Measurements from ENCODE around the gene FAM180B. TPM values are rescaled to one million over a fixed set of nuclear protein-coding genes. Genes with fewer than 3 reads are reported as not detected.

Gene FAM180B
- polyA plus RNA-seq, 1 experiment = not detected

DNA sequence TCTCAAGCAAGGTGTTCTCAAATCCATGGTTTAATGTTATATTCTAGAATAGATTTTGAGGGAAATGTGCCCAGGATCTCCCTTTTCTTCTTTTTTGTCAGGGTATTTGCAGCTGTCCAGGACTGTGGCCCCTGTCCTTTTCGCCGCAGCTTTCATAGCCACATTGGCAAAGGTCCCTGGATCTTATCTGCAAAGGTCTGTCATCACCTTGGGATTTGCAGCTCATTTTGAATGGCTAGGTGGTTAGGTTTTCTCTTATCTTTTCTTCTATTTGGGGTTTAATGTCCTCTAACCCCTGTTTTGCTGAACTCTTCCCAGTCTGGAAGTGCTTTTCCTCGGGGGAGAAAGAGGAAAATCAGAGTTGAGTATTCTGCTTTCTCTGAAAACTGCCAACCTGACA is 19.4 kb downstream of the FAM180B start:
- DNase-seq (ENCODE audit: low read depth, low spot score) = no peak
- CTCF ChIA-PET = interaction anchor here (2.0 kb wide), 1 partner anchor 12 kb away, joined by 13 read pairs; no protein-coding TSS in a partner anchor
- H3K4me3 ChIP-seq (ENCODE audit: low read depth, low read length) = no peak overlapping the region

DNA sequence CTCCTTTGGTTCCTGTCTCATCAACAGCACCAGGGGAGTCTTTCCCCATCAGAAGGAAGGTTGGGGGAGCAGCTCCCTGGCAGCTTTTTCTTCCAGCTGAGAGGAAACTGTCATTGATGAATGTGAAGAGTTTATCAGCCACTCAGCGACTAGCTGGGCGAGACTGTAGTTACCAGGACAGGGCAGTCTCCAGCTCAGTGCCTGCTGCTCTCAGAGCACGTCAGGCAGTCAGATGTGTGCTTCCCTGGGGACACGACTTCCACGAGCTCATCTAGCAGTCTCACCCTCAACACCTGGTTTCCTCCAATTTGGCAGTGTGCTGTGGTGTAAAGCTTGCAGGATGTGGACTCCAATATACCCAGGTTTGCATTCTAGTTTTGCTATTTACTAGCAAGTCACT is 20.3 kb downstream of the FAM180B start:
- CTCF ChIA-PET = interaction anchor here (1.2 to 2.0 kb wide), 3 partner anchors 12 to 233 kb away, joined by 4 to 13 read pairs (median 5); no protein-coding TSS in a partner anchor
- H3K27ac ChIP-seq (ENCODE audit: low read depth, low read length) = peak overlapping the region; percentile 73
- no peaks in the 10 kb centered on the region for H3K9me3 ChIP-seq (ENCODE audit: control insufficient read depth, insufficient read depth, low read length)
- no peaks in the 10 kb centered on the region for H3K27me3 ChIP-seq (ENCODE audit: control insufficient read depth, insufficient read depth, low read length)
- TF ChIP-seq, protein P1, sequence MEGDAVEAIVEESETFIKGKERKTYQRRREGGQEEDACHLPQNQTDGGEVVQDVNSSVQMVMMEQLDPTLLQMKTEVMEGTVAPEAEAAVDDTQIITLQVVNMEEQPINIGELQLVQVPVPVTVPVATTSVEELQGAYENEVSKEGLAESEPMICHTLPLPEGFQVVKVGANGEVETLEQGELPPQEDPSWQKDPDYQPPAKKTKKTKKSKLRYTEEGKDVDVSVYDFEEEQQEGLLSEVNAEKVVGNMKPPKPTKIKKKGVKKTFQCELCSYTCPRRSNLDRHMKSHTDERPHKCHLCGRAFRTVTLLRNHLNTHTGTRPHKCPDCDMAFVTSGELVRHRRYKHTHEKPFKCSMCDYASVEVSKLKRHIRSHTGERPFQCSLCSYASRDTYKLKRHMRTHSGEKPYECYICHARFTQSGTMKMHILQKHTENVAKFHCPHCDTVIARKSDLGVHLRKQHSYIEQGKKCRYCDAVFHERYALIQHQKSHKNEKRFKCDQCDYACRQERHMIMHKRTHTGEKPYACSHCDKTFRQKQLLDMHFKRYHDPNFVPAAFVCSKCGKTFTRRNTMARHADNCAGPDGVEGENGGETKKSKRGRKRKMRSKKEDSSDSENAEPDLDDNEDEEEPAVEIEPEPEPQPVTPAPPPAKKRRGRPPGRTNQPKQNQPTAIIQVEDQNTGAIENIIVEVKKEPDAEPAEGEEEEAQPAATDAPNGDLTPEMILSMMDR (IDR thresholded peaks at IDR 0.05; ENCODE audit: low read depth, low read length) = no peak
- POLR2A ChIA-PET = interaction anchor here (1.1 to 1.7 kb wide), 2 partner anchors 9 to 191 kb away, joined by 3 to 7 read pairs; no protein-coding TSS in a partner anchor
- no peak overlapping the region for H3K4me3 ChIP-seq (ENCODE audit: low read depth, low read length)
- no peak for DNase-seq (ENCODE audit: low read depth, low spot score)

More for the DNA sequence above, 19.4 kb downstream of the FAM180B start:
- no peaks in the 10 kb centered on the region for H3K9me3 ChIP-seq (ENCODE audit: control insufficient read depth, insufficient read depth, low read length)
- TF ChIP-seq, protein P1 (IDR thresholded peaks at IDR 0.05; ENCODE audit: low read depth, low read length) = no peak
- no peak overlapping the region for H3K27ac ChIP-seq (ENCODE audit: low read depth, low read length)
- no peaks in the 10 kb centered on the region for H3K27me3 ChIP-seq (ENCODE audit: control insufficient read depth, insufficient read depth, low read length)
- POLR2A ChIA-PET = interaction anchor here (0.6 kb wide), 1 partner anchor 778 kb away, joined by 11 read pairs; no protein-coding TSS in a partner anchor

DNA sequence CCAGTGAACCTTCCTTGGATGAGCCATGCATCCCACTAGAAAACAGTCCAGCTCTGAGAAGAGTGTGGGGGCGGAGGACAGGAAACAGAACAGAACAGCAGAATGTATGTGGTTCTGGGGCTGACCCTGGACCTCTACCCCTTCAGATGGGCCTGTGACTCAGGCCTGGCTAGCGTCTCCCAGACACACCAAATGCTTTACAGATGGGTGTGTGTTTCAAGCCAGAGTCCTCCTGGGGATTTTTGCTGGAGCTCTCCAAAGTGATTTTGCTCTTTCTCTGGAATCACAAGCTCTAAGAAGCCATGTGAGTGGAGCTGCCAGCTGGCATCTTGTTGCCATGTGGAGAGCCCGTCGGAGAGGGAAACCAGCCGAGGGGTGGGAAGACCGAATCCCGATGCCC is 20.9 kb downstream of the FAM180B start:
- TF ChIP-seq, protein P1 (IDR thresholded peaks at IDR 0.05; ENCODE audit: low read depth, low read length) = no peak
- no peaks in the 10 kb centered on the region for H3K9me3 ChIP-seq (ENCODE audit: control insufficient read depth, insufficient read depth, low read length)
- ChIA-PET CTCF (interaction anchor here (1.2 to 2.0 kb wide), 3 partner anchors 11 to 233 kb away, joined by 4 to 13 read pairs (median 5); no protein-coding TSS in a partner anchor), POLR2A (interaction anchor here (0.6 to 1.7 kb wide), 8 partner anchors 9 to 191 kb away, joined by 3 to 7 read pairs (median 4); partner anchors contain the start of genes C1QTNF4, KBTBD4 and NDUFS3)
- H3K27ac ChIP-seq (ENCODE audit: low read depth, low read length) = peak overlapping the region; percentile 73
- DNase-seq (ENCODE audit: low read depth, low spot score) = peak; percentile 84
- H3K27me3 ChIP-seq (ENCODE audit: control insufficient read depth, insufficient read depth, low read length) = no peaks in the 10 kb centered on the region
- H3K4me3 ChIP-seq (ENCODE audit: low read depth, low read length) = no peak overlapping the region

DNA sequence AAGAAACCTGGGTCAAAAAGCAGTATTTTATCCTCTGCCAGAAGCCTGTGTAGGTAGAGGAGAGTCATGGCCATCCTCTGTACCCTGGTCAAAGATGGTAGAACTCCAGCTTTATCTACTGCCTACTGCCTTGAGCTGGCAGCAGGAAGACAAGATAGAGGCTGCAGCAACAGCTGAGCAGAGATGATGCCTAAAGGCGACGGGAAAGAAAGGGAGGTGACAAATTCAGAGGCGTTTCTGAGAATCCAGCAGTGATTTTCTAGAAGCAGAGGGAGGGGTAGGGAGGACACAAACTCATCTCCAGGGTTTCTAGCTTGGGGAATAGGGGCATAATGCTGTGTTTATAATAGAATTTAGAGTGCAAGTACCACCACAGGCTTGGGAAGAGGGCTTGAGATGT is 23.2 kb downstream of the FAM180B start:
- TF ChIP-seq, protein P1 (IDR thresholded peaks at IDR 0.05; ENCODE audit: low read depth, low read length) = no peak
- no peak for DNase-seq (ENCODE audit: low read depth, low spot score)
- no peak overlapping the region for H3K4me3 ChIP-seq (ENCODE audit: low read depth, low read length)
- ChIA-PET CTCF (no interaction called here), POLR2A (interaction anchor here (0.6 kb wide), 1 partner anchor 38 kb away, joined by 3 read pairs; no protein-coding TSS in a partner anchor)
- H3K27ac ChIP-seq (ENCODE audit: low read depth, low read length) = no peak overlapping the region
- no peaks in the 10 kb centered on the region for H3K9me3 ChIP-seq (ENCODE audit: control insufficient read depth, insufficient read depth, low read length)
- no peaks in the 10 kb centered on the region for H3K27me3 ChIP-seq (ENCODE audit: control insufficient read depth, insufficient read depth, low read length)

DNA sequence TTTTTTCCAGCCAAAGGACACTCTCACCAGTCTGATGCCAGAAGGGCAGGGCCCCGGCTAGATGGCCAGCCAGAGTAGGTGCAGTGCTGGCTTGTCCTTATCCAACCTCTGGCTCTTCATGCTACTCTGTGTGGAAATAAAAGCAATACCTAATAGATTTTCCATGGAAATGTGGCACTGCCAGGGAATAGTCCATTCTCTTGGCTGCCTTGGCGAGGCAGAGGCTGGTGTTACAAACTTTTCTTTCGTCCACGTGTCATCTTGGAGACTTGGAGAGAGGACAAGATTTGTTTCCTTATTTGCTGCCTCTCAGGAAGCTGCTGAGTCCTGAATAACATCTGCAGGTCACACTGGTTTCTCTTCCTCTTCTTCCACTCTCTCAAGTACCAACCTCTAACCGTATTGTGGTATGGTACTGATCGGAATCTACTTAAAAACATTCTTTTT is 24.9 kb downstream of the FAM180B start:
- Histone ChIP-seq H3K4me3 (ENCODE audit: low read depth, low read length) (no peak overlapping the region), H3K27ac (ENCODE audit: low read depth, low read length) (no peak overlapping the region), H3K9me3 (ENCODE audit: control insufficient read depth, insufficient read depth, low read length) (no peaks in the 10 kb centered on the region), H3K27me3 (ENCODE audit: control insufficient read depth, insufficient read depth, low read length) (no peaks in the 10 kb centered on the region)
- ChIA-PET POLR2A (no interaction called here), CTCF (no interaction called here)
- TF ChIP-seq, protein P1 (IDR thresholded peaks at IDR 0.05; ENCODE audit: low read depth, low read length) = no peak
- no peak for DNase-seq (ENCODE audit: low read depth, low spot score)

Measured in AG04450 (cell line).